Parathyroid adenoma (tissue), 2 donors: ENCODE data around the gene TGM1.

Experiments
- H2AFZ ChIP-seq: fragments of 300-600 bp; sonication (generic); one replicate; pipeline ENCODE4 v1.7.0; 2017; ENCODE audit warnings: antibody characterized with exemption, mild to moderate bottlenecking
- H3K27ac ChIP-seq: fragments of 300-600 bp; sonication (generic); one replicate; pipeline ENCODE4 v1.7.0; 2017
- H3K27me3 ChIP-seq: fragments of 300-600 bp; sonication (generic); one replicate; pipeline ENCODE4 v1.7.0; 2017; ENCODE audit warnings: low read length; ENCODE audit not compliant: control insufficient read depth, insufficient read depth
- H3K36me3 ChIP-seq: fragments of 300-600 bp; sonication (generic); one replicate; pipeline ENCODE4 v1.7.0; 2017; ENCODE audit warnings: low read length; ENCODE audit not compliant: control insufficient read depth, insufficient read depth
- H3K4me1 ChIP-seq: fragments of 300-600 bp; sonication (generic); one replicate; pipeline ENCODE4 v1.7.0; 2017; ENCODE audit warnings: control low read depth
- H3K4me2 ChIP-seq: fragments of 300-600 bp; sonication (generic); one replicate; pipeline ENCODE4 v1.7.0; 2017; ENCODE audit warnings: low read length
- H3K4me3 ChIP-seq: fragments of 300-600 bp; sonication (generic); one replicate; pipeline ENCODE4 v1.7.0; 2017; ENCODE audit warnings: low read depth, low read length
- H3K79me2 ChIP-seq: fragments of 300-600 bp; sonication (generic); one replicate; pipeline ENCODE4 v1.7.0; 2017; ENCODE audit warnings: control low read depth
- H3K9ac ChIP-seq: fragments of 300-600 bp; sonication (generic); one replicate; pipeline ENCODE4 v1.7.0; 2017; ENCODE audit warnings: mild to moderate bottlenecking
- H3K9me3 ChIP-seq: fragments of 300-600 bp; sonication (generic); one replicate; pipeline ENCODE4 v1.7.0; 2017; ENCODE audit warnings: low read length; ENCODE audit not compliant: control insufficient read depth
- TF ChIP-seq, protein P1 (sequence below): fragments of 300-600 bp; sonication (generic); IDR thresholded peaks from one replicate; pipeline ENCODE4 v1.7.0; 2017; ENCODE audit warnings: antibody characterized with exemption, mild to moderate bottlenecking
- donor health status: primary hyperparathyroidism.

The TGM1 gene

DNA sequence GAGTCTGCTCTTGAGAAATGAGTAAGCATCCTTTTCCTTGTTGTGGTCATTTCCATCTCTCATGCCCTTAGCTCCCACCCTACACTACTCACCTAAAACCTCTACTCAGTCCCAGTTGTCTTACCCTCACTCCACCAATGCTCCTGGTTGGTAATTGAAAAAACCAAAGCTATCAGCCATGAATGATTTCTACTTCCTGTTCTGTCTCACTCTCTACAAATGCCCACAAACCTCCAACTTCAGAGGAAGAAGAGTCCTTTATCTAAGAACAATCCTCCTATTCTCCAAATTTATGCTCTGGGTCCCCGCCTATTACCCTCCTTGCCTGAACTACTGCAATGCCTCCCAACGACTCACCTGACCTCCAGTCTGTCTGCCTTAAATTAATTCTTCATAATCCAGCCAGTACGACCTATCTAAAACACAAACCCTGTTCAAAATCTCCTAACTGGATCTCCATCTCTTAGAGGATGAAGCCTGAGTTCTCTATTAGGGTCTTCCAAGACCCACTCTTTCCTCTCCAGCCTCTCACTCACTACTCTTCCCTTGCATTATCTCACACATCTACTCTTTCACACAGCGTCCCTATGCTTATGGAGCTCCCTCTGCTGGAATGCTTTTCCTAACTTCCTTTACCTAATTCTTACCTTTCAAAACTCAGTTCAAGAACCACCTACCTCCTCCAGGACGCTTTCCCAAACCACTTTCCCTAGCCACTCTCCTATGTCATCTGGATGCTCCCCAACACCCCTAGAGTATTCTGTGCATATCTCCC lies 34.4 kb upstream of the TGM1 start:
- Histone ChIP-seq H3K4me3 (no peak overlapping the region), H3K4me2 (no peak overlapping the region), H3K79me2 (peaks cover 8% of the 10 kb centered on the region), H3K27ac (no peak overlapping the region), H3K36me3 (no peaks in the 10 kb centered on the region), H3K27me3 (no peaks in the 10 kb centered on the region), H3K4me1 (peaks cover 8% of the 10 kb centered on the region), H3K9ac (no peak overlapping the region), H2AFZ (no peak overlapping the region), H3K9me3 (no peaks in the 10 kb centered on the region)
- TF ChIP-seq, protein P1, sequence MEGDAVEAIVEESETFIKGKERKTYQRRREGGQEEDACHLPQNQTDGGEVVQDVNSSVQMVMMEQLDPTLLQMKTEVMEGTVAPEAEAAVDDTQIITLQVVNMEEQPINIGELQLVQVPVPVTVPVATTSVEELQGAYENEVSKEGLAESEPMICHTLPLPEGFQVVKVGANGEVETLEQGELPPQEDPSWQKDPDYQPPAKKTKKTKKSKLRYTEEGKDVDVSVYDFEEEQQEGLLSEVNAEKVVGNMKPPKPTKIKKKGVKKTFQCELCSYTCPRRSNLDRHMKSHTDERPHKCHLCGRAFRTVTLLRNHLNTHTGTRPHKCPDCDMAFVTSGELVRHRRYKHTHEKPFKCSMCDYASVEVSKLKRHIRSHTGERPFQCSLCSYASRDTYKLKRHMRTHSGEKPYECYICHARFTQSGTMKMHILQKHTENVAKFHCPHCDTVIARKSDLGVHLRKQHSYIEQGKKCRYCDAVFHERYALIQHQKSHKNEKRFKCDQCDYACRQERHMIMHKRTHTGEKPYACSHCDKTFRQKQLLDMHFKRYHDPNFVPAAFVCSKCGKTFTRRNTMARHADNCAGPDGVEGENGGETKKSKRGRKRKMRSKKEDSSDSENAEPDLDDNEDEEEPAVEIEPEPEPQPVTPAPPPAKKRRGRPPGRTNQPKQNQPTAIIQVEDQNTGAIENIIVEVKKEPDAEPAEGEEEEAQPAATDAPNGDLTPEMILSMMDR, result peak; percentile 48

DNA sequence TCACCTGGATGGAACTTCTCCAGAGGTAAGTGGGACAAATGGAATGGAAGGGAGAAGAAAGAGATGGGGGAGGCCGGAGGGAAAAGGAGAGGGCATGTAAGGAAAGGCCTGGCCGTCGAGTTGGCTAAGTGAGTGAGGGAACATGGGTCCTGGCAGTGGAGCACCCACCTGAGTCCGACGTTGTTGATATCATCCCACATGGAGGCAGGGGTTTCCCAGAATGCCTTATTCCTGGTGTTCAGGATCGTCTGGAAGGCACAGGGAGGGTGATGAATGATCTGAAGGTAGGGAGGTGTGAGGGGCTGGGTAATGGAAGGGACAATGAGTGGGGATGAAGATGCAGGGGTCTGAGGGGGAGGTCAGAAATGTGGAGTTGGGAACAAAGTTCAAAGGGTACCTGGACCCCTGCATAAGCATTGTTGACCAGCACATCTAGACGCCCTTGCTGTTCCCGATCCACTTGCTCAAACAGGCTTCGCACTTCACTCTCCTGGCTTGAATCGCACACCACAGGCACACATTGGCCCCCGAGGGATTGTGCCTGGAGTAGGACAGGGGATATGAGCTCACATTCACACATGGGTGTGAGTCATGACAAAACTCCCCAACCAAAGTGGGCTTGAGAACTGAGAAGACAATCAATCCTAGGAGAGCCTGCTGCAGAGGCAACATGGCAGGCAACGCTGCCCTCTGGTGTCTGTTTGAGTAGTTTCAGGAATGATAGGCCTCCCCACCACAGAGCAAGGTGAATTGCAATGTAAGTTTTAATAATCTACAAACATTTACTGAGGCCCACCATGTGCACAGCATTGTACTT lies 33.6 kb upstream of the TGM1 start:
- H3K27me3 ChIP-seq, result no peaks in the 10 kb centered on the region
- H3K4me2 ChIP-seq, result no peak overlapping the region
- H3K4me1 ChIP-seq, result peaks cover 8% of the 10 kb centered on the region
- peaks cover 8% of the 10 kb centered on the region for H3K79me2 ChIP-seq
- no peaks in the 10 kb centered on the region for H3K9me3 ChIP-seq
- no peak overlapping the region for H3K27ac ChIP-seq
- no peak overlapping the region for H3K9ac ChIP-seq
- TF ChIP-seq, protein P1, result peak; percentile 77
- no peak overlapping the region for H3K4me3 ChIP-seq
- no peak overlapping the region for H2AFZ ChIP-seq
- H3K36me3 ChIP-seq, result no peaks in the 10 kb centered on the region

DNA sequence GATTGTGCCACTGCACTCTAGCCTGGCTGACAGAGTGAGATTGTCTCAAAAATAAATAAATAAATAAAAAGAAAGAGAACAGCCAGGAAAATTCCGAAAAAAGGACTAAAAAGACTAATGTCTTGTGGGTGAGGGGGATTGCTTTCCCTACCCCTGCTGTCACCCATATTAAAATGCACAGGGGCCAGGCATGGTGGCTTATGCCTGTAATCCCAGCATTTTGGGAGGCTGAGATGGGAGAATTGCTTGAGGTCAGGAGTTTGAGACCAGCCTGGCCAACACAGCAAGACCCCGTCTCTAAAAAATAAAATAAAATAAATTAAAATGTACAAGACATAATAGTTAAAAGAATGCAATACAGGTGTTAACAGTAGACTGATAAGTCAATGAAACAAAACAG lies 30.5 kb upstream of the TGM1 start:
- Histone ChIP-seq H3K4me1 (no peaks in the 10 kb centered on the region), H3K9me3 (no peaks in the 10 kb centered on the region), H3K4me2 (no peak overlapping the region), H3K27ac (no peak overlapping the region), H3K27me3 (no peaks in the 10 kb centered on the region), H3K9ac (no peak overlapping the region), H2AFZ (no peak overlapping the region), H3K4me3 (no peak overlapping the region), H3K79me2 (peaks cover 5% of the 10 kb centered on the region), H3K36me3 (no peaks in the 10 kb centered on the region)
- TF ChIP-seq, protein P1, result no peak

DNA sequence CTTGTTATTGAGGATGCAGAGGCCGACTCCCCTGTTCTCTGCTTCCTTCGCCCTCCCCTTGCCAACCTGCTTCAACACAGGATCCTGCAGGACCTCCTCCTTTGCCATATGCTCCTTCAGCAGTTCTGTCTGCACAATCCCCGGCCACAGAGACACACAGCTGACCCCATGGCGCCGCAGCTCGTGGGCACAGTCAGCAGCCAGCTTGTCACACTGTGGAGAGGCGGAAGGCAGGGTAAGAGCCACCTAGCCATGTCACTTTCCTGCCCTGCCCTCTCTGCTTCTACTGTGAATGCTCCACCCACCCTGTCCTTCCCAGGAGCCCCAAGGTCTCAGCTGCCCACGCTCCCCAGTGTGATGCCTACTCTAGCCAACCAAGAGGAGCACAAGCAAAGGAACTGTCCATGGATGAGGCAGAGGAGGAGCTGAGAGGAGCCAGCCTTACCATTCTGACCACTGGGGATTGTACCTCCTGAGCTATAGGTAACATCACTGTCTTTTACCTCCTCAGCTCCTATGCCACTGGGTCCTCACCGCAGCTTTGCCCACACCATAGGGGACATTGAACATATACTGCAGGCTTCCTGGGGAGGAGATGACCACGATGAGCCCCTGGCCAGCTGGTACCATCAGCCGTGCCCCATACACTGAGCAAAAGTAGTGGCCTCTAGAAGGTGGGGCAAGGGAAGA lies 29.3 kb upstream of the TGM1 start:
- Histone ChIP-seq H2AFZ (no peak overlapping the region), H3K4me3 (no peak overlapping the region), H3K27ac (no peak overlapping the region), H3K4me1 (no peaks in the 10 kb centered on the region), H3K9ac (no peak overlapping the region), H3K36me3 (no peaks in the 10 kb centered on the region), H3K79me2 (peaks cover 2% of the 10 kb centered on the region), H3K4me2 (no peak overlapping the region), H3K27me3 (no peaks in the 10 kb centered on the region), H3K9me3 (no peaks in the 10 kb centered on the region)
- TF ChIP-seq, protein P1, result no peak
